Esophagus squamous epithelium (tissue), 5 donors: ENCODE measurements around the gene ENTR1. TPM values are rescaled to one million over a fixed set of nuclear protein-coding genes. Genes with fewer than 3 reads are reported as not detected.

Source experiments
- DNase-seq: peaks from one replicate; lab custom pipeline; 2025; lab: John Stamatoyannopoulos, UW
- H3K27ac ChIP-seq, 4 donors: fragments of 200-600 bp; sonication (generic); one replicate each; pipeline ENCODE4 v1.5.1; 2016 to 2019; ENCODE audit warnings: mild to moderate bottlenecking in 1 of 4
- H3K27me3 ChIP-seq, 4 donors: fragments of 200-600 bp; sonication (generic); 1 replicate in 3 of 4; 2 replicates in 1 of 4; pipeline versions ENCODE4 v1.5.1 to v1.6.0; 2017 to 2021; ENCODE audit warnings: antibody characterized with exemption in 1 of 4
- H3K36me3 ChIP-seq, 3 donors: fragments of 200-600 bp; sonication (generic); one replicate each; pipeline ENCODE4 v1.5.1; 2016 to 2019
- H3K4me1 ChIP-seq, 3 donors: fragments of 200-600 bp; sonication (generic); one replicate each; pipeline ENCODE4 v1.5.1; 2017 to 2019
- H3K4me3 ChIP-seq, 4 donors: fragments of 200-600 bp; sonication (generic); 1 replicate in 3 of 4; 2 replicates in 1 of 4; pipeline ENCODE4 v1.5.1; 2016 to 2019; ENCODE audit warnings: mild to moderate bottlenecking in 2 of 4, moderate library complexity in 1 of 4
- H3K9me3 ChIP-seq, 3 donors: fragments of 200-600 bp; sonication (generic); one replicate each; pipeline ENCODE4 v1.5.1; 2016 to 2019
- CTCF ChIP-seq, 6 experiments: fragments of 450-650 bp in 4 of 6; fragments of 200-600 bp in 2 of 6; sonication (generic) in 2 of 6; IDR thresholded peaks; one replicate each; pipeline ENCODE4 v1.5.1; 2016 to 2019; ENCODE audit warnings: antibody characterized with exemption in 6 of 6, mild to moderate bottlenecking in 4 of 6, moderate library complexity in 4 of 6
- POLR2A ChIP-seq, 4 donors: fragments of 450-650 bp; IDR thresholded peaks; one replicate each; pipeline ENCODE4 v1.6.1; 2017; ENCODE audit warnings: antibody characterized with exemption in 4 of 4, mild to moderate bottlenecking in 4 of 4, moderate library complexity in 3 of 4
- WGBS, 2 donors: methylation state at CpG; one replicate each; pipeline ENCODE4 v1.1.5; 2018; 5-methylcytosine and 5-hydroxymethylcytosine counted together
- intact Hi-C: fragments of 100-400 bp; cut with DNase I; formaldehyde crosslinking; loops from one replicate; pipeline ENCODE4 v1.15.0; 2022
- total RNA-seq, 4 donors: library from RNA; depleted of rRNA; stranded (reverse); fragments of >200 nt; gene quantifications; one replicate each; pipeline ENCODE4 v1.1.0, GENCODE V29; 2016
- donor health status: DM: yes; HTN: yes; CAD: no.

Gene ENTR1
- 10 to 100 TPM; 24.3 to 31.9 (median 28.2) TPM for total RNA-seq

- no peaks in the 10 kb centered on the region for H3K27me3 ChIP-seq
- H3K36me3 ChIP-seq = peaks cover 20 to 63% (median 31%) of the 10 kb centered on the region in 3 donors
- H3K4me3 ChIP-seq = peak within 1 kb of the TSS; percentile 74 to 100 (median 88)
- DNase-seq = no peak
- H3K4me1 ChIP-seq = peaks cover 23 to 44% (median 28%) of the 10 kb centered on the region in 3 donors
- TF ChIP-seq CTCF (IDR thresholded peaks at IDR 0.05) (no peak), POLR2A (IDR thresholded peaks at IDR 0.05) (peak in 3 of 4 donors; percentile 50 to 89 (median 78))
- intact Hi-C loops = no loop called here
- H3K27ac ChIP-seq = peak within 1 kb of the TSS; percentile 87 to 95 (median 91)
- H3K9me3 ChIP-seq = no peaks in the 10 kb centered on the region
- WGBS, 2 donors = 0% methylated on average over 8 to 46 of the region's 83 CpGs
Measured at GRCh38 chr9:136410500-136411287, at the start of gene ENTR1, which contains the start of gene PMPCA. TSS of gene ENTR1 (minus strand) at chr9:136410614. CDS start at chr9:136410397, 217 bp downstream. TSS of gene PMPCA (plus strand) at chr9:136410658. CDS start at chr9:136410669, 11 bp downstream.

DNA sequence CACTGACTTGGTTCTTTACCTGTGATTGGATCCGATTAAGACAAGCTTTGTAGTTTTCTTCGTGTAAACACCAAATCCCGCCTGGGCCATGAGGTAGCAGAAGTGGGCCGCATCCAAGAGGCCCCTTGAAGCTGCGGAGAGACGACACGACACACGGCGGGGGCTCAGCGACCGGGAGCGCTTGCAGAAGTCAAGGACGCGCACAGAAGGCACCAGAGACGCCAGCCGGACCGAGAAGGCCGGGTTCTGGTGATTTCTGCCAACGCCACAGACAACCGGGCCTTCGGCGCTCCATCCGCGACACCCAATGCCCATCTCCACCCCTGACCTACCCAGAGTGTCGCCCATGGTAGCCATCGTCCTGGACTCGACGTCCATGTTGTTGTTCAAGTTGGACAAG, 49.0 kb upstream of the ENTR1 start:
- H3K4me1 ChIP-seq = no peaks in the 10 kb centered on the region
- H3K36me3 ChIP-seq = peaks cover 64 to 100% (median 81%) of the 10 kb centered on the region in 3 donors
- H3K4me3 ChIP-seq = no peak overlapping the region
- H3K27me3 ChIP-seq = no peaks in the 10 kb centered on the region
- 93 to 96% methylated on average over 11 to 21 of the region's 28 CpGs for WGBS, 2 donors
- intact Hi-C loops = no loop called here
- no peak for DNase-seq
- H3K9me3 ChIP-seq = no peaks in the 10 kb centered on the region
- TF ChIP-seq POLR2A (IDR thresholded peaks at IDR 0.05) = no peak
- no peak for TF ChIP-seq CTCF (IDR thresholded peaks at IDR 0.05)
- H3K27ac ChIP-seq = no peak overlapping the region

GRCh38 chr9:136457326-136457725, 46.9 kb upstream of the ENTR1 start:
- H3K4me3 ChIP-seq = no peak overlapping the region
- TF ChIP-seq CTCF (IDR thresholded peaks at IDR 0.05) (no peak), POLR2A (IDR thresholded peaks at IDR 0.05) (no peak)
- no peak for DNase-seq
- intact Hi-C loops = no loop called here
- no peaks in the 10 kb centered on the region for H3K9me3 ChIP-seq
- no peaks in the 10 kb centered on the region for H3K4me1 ChIP-seq
- H3K36me3 ChIP-seq = peaks cover 64 to 100% (median 72%) of the 10 kb centered on the region in 3 donors
- no peaks in the 10 kb centered on the region for H3K27me3 ChIP-seq
- no peak overlapping the region for H3K27ac ChIP-seq
- 87 to 97% methylated on average over 19 to 23 of the region's 24 CpGs for WGBS, 2 donors

GRCh38 chr9:136456258-136456657, 45.8 kb upstream of the ENTR1 start:
- intact Hi-C loops = no loop called here
- DNase-seq = no peak
- Histone ChIP-seq H3K27ac (no peak overlapping the region), H3K9me3 (no peaks in the 10 kb centered on the region), H3K4me3 (no peak overlapping the region), H3K27me3 (no peaks in the 10 kb centered on the region), H3K36me3 (peaks cover 58 to 100% (median 69%) of the 10 kb centered on the region in 3 donors), H3K4me1 (no peaks in the 10 kb centered on the region)
- TF ChIP-seq POLR2A (IDR thresholded peaks at IDR 0.05) (no peak), CTCF (IDR thresholded peaks at IDR 0.05) (no peak)
- 85 to 87% methylated on average over 7 to 8 of the region's 9 CpGs for whole genome bisulfite sequencing, 2 donors
